WTC11 (cell line): ENCODE measurements around the gene XCL1.

Source experiments
- FOXP1 ChIP-seq: sonication (generic); formaldehyde crosslinking; IDR thresholded peaks from 2 replicates; pipeline ENCODE4 v1.8.0; 2022; ENCODE audit warnings: missing genetic modification reagents, mild to moderate bottlenecking, moderate library complexity, borderline replicate concordance
- FOXP4 ChIP-seq: sonication (generic); formaldehyde crosslinking; IDR thresholded peaks from 2 replicates; pipeline ENCODE4 v1.8.0; 2022; ENCODE audit warnings: mild to moderate bottlenecking, missing genetic modification reagents
- MAX ChIP-seq: sonication (generic); formaldehyde crosslinking; IDR thresholded peaks from 2 replicates; pipeline ENCODE4 v1.8.0; 2022; ENCODE audit warnings: mild to moderate bottlenecking, missing genetic modification reagents
- NFYB ChIP-seq: sonication (generic); formaldehyde crosslinking; conservative IDR thresholded peaks from 2 replicates; pipeline ENCODE4 v1.8.0; 2022; ENCODE audit warnings: low read depth, missing genetic modification reagents
- NR3C1 ChIP-seq: sonication (generic); formaldehyde crosslinking; conservative IDR thresholded peaks from 2 replicates; pipeline ENCODE4 v1.8.1; 2023; ENCODE audit warnings: low read depth, mild to moderate bottlenecking, missing genetic modification reagents
- PRDM15 ChIP-seq: sonication (generic); formaldehyde crosslinking; IDR thresholded peaks from 2 replicates; pipeline ENCODE4 v1.8.0; 2022; ENCODE audit warnings: missing genetic modification reagents
- RELA ChIP-seq: sonication (generic); formaldehyde crosslinking; IDR thresholded peaks from 2 replicates; pipeline ENCODE4 v1.8.1; 2022; ENCODE audit warnings: missing genetic modification reagents, mild to moderate bottlenecking, borderline replicate concordance
- TCF7 ChIP-seq: sonication (generic); formaldehyde crosslinking; IDR thresholded peaks from 2 replicates; pipeline ENCODE4 v1.8.0; 2022; ENCODE audit warnings: mild to moderate bottlenecking, low read depth, missing genetic modification reagents, moderate library complexity
- ZBTB21 ChIP-seq: sonication (generic); formaldehyde crosslinking; IDR thresholded peaks from 2 replicates; pipeline ENCODE4 v1.8.1; 2023; ENCODE audit warnings: mild to moderate bottlenecking, missing genetic modification reagents, borderline replicate concordance
- TF ChIP-seq, protein P1 (sequence below): fragments of 200-600 bp; IDR thresholded peaks from 2 replicates; pipeline ENCODE4 v1.8.0; 2022; ENCODE audit warnings: antibody characterized with exemption
- TF ChIP-seq, protein P2 (sequence below): sonication (generic); formaldehyde crosslinking; IDR thresholded peaks from 2 replicates; pipeline ENCODE4 v1.8.1; 2022; ENCODE audit warnings: mild to moderate bottlenecking, missing genetic modification reagents, moderate library complexity, borderline replicate concordance
- TF ChIP-seq, protein P3 (sequence below): sonication (generic); formaldehyde crosslinking; IDR thresholded peaks from 2 replicates; pipeline ENCODE4 v1.8.1; 2022; ENCODE audit warnings: low read depth, missing genetic modification reagents, borderline replicate concordance
- TF ChIP-seq, protein P4 (sequence below): sonication (generic); formaldehyde crosslinking; IDR thresholded peaks from 2 replicates; pipeline ENCODE4 v1.8.1; 2022; ENCODE audit warnings: mild to moderate bottlenecking, moderate library complexity, missing genetic modification reagents

- TF ChIP-seq, protein P1, sequence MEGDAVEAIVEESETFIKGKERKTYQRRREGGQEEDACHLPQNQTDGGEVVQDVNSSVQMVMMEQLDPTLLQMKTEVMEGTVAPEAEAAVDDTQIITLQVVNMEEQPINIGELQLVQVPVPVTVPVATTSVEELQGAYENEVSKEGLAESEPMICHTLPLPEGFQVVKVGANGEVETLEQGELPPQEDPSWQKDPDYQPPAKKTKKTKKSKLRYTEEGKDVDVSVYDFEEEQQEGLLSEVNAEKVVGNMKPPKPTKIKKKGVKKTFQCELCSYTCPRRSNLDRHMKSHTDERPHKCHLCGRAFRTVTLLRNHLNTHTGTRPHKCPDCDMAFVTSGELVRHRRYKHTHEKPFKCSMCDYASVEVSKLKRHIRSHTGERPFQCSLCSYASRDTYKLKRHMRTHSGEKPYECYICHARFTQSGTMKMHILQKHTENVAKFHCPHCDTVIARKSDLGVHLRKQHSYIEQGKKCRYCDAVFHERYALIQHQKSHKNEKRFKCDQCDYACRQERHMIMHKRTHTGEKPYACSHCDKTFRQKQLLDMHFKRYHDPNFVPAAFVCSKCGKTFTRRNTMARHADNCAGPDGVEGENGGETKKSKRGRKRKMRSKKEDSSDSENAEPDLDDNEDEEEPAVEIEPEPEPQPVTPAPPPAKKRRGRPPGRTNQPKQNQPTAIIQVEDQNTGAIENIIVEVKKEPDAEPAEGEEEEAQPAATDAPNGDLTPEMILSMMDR: no peak
- no peak for TF ChIP-seq NR3C1
- TF ChIP-seq FOXP1: no peak
- TF ChIP-seq MAX: no peak
- TF ChIP-seq, protein P2, sequence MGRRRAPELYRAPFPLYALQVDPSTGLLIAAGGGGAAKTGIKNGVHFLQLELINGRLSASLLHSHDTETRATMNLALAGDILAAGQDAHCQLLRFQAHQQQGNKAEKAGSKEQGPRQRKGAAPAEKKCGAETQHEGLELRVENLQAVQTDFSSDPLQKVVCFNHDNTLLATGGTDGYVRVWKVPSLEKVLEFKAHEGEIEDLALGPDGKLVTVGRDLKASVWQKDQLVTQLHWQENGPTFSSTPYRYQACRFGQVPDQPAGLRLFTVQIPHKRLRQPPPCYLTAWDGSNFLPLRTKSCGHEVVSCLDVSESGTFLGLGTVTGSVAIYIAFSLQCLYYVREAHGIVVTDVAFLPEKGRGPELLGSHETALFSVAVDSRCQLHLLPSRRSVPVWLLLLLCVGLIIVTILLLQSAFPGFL (CRISPR knock-in tag): no peak
- no peak for TF ChIP-seq PRDM15 (CRISPR knock-in tag)
- TF ChIP-seq RELA (CRISPR knock-in tag): no peak
- no peak for TF ChIP-seq ZBTB21 (CRISPR knock-in tag)
- TF ChIP-seq, protein P3, sequence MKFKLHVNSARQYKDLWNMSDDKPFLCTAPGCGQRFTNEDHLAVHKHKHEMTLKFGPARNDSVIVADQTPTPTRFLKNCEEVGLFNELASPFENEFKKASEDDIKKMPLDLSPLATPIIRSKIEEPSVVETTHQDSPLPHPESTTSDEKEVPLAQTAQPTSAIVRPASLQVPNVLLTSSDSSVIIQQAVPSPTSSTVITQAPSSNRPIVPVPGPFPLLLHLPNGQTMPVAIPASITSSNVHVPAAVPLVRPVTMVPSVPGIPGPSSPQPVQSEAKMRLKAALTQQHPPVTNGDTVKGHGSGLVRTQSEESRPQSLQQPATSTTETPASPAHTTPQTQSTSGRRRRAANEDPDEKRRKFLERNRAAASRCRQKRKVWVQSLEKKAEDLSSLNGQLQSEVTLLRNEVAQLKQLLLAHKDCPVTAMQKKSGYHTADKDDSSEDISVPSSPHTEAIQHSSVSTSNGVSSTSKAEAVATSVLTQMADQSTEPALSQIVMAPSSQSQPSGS: no peak
- no peak for TF ChIP-seq NFYB (CRISPR knock-in tag)
- TF ChIP-seq, protein P4, sequence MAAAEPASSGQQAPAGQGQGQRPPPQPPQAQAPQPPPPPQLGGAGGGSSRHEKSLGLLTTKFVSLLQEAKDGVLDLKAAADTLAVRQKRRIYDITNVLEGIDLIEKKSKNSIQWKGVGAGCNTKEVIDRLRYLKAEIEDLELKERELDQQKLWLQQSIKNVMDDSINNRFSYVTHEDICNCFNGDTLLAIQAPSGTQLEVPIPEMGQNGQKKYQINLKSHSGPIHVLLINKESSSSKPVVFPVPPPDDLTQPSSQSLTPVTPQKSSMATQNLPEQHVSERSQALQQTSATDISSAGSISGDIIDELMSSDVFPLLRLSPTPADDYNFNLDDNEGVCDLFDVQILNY (CRISPR knock-in tag): no peak
- no peak for TF ChIP-seq FOXP4 (CRISPR knock-in tag)
- no peak for TF ChIP-seq TCF7 (CRISPR knock-in tag)
Observed at GRCh38 chr1:168609741-168610510, 33.5 kb downstream of the XCL1 start.
